NCI-H1417 treated with DMSO at 0.1 percent for 48 hours (cell line): ENCODE measurements around the gene PCDHGA3.
"Not testable (repeated sequence)": the region's sequence is repeated elsewhere in the genome, so short reads cannot be mapped to it uniquely, and the experiment has no call there.

Experiments used
- DNase-seq: peaks from one replicate; lab custom pipeline; 2025; lab: John Stamatoyannopoulos, UW

PCDHGA3 gene

DNA sequence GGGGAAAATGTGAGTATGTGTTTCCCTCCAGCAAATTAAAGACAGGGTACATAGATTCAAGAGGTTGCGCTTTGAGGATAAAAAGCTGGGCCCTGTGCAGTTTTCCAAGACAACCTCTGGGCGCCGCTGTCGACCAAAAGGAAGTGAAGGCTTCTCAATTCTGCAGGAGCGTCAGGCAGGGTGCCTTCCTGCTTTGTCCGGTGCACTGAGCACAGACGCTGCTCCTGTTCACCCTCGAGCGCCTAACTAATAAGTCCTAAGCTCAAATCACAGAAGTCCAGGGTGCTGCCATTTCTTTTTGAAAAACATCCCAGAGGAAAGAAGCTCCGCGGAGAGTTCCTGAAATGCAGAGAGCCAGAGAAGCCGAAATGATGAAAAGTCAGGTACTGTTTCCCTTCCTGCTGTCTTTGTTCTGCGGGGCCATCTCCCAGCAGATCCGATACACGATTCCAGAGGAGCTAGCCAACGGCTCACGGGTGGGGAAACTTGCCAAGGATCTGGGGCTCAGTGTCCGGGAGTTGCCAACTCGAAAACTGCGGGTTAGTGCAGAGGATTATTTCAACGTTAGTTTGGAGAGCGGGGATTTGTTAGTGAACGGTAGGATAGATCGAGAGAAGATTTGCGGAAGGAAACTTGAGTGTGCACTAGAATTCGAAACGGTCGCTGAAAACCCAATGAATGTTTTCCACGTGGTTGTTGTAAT, 6.4 kb downstream of the PCDHGA3 start, which contains the start of gene PCDHGB1:
TSS of gene PCDHGB1 (plus strand) at position 183 of the 703 bp plus-strand sequence. CDS start at position 345, 162 bp downstream.
- no peak for DNase-seq

DNA sequence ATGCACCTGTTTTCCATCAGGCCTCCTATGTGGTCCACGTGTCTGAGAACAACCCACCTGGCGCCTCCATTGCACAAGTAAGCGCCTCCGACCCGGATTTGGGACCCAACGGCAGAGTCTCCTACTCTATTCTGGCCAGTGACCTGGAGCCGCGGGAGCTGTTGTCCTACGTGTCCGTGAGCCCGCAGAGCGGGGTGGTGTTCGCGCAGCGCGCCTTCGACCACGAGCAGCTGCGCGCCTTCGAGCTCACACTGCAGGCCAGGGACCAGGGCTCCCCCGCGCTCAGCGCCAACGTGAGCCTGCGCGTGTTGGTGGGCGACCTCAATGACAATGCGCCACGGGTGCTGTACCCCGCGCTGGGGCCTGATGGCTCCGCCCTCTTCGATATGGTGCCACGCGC, 8.0 kb downstream of the PCDHGA3 start:
- no peak for DNase-seq

DNA sequence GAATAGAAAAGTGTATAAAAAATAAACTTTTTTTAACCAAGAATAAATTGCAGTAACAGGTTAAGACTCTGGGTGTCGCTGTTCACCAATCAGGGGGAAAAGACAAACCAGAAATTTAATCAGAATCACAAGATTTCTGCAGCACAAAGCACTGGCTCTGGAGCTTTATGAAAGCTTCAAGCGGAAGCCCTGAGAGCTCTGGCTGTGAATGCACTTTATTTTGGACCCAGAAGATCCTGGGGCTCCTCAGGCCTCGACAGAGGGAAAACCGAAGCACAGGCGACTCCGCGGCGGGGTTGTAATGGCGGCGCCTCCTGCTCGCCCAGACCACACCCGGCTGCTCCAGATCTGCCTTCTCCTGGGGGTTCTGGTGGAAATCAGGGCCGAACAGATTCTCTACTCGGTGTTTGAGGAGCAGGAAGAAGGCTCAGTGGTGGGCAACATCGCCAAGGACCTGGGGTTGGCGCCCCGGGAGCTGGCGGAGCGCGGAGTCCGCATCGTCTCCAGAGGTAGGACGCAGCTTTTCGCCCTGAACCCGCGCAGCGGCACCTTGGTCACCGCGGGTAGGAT, 11.4 kb downstream of the PCDHGA3 start, which contains the start of gene PCDHGA4:
TSS of gene PCDHGA4 (plus strand) at position 122 of the 570 bp plus-strand sequence. CDS start at position 209, 87 bp downstream.
- no peak for DNase-seq

DNA sequence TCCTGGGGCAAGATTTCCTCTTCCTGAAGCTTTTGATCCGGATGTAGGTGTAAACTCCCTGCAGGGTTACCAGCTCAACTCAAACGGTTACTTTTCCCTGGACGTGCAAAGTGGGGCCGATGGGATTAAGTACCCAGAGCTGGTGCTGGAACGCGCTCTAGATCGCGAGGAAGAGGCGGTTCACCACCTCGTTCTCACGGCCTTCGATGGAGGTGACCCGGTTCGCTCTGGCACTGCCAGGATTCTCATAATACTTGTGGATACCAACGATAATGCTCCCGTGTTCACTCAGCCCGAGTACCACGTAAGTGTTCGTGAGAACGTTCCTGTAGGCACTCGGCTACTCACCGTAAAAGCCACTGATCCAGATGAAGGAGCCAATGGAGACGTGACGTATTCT, 12.0 kb downstream of the PCDHGA3 start:
- no peak for DNase-seq

DNA sequence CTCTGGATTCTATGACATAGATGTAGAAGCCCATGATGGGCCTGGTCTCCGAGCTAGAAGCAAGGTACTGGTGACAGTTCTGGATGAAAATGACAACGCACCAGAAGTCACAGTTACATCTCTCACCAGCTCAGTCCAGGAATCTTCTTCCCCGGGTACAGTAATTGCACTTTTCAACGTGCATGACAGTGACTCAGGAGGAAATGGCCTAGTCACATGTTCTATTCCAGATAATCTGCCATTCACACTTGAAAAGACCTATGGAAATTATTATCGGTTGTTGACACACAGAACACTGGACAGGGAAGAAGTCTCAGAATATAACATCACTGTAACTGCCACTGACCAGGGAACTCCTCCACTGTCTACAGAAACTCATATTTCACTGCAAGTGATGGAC, 12.5 kb downstream of the PCDHGA3 start:
- DNase-seq: no peak

DNA sequence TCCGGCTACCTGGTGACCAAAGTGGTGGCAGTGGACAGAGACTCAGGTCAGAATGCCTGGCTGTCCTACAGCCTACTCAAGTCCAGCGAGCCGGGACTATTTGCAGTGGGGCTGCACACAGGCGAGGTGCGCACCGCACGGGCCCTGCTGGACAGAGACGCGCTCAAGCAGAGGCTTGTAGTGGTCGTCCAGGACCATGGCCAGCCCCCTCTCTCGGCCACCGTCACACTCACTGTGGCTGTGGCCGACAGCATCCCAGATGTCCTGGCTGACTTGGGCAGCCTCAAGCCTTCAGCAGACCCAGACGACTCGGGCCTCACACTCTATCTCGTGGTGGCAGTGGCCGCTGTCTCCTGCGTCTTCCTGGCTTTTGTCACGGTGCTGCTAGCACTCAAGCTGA, 13.3 kb downstream of the PCDHGA3 start:
- DNase-seq: no peak

DNA sequence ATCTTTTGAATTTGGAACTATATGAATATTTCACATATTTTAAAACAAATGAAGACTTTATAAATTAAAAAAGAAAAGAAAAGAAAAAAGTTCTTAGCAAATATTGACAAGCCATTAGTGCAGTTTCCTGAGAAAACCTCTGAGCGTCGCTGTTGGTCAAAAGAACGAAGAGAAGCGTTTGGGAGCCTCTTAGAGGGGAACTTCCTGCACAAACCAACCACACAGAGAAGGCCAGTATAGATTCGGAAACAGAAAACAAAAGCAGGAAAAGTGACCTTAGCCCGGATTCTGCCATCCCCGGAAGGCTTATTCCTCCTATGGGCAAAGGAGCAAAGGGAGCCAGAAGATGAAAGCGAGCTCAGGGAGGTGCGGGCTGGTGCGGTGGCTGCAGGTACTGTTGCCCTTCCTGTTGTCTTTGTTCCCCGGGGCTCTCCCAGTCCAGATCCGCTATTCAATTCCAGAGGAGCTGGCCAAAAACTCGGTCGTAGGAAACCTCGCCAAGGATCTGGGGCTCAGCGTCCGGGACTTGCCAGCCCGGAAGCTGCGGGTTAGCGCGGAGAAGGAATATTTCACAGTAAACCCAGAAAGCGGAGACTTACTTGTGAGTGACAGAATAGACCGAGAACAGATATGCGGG, 16.3 kb downstream of the PCDHGA3 start, which contains the start of gene PCDHGB2:
TSS of gene PCDHGB2 (plus strand) at position 205 of the 637 bp plus-strand sequence. CDS start at position 347, 142 bp downstream.
- no peak for DNase-seq

DNA sequence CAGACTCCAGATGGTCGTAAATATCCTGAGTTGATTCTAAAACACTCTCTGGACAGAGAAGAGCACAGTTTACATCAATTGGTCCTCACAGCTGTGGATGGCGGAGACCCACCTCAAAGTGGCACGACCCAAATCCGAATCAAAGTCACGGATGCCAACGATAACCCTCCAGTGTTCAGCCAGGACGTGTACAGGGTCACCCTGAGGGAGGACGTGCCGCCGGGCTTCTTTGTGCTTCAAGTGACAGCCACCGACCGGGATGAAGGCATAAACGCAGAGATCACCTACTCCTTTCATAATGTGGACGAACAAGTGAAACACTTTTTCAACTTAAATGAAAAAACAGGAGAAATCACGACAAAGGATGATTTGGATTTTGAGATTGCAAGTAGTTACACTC, 17.1 kb downstream of the PCDHGA3 start:
- DNase-seq: no peak

DNA sequence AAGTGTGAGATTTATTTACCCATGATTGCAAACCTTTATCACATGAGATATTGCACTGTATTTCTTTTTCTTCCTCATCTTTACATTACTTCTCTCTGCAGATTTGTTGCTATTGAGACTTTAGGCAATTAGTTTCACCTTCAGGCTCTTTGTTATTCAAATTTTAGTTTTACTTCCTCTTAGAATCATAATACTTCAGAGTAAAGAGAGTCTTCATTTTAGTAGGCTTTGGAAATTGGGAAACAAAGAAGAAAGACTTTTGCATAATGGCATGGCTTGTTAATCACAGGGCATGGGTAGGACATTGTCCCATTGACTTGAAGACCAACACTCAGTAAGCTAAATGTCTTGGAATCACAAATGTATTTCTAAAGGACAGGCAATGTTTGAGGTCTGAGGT, 19.1 kb downstream of the PCDHGA3 start:
- DNase-seq: no peak

DNA sequence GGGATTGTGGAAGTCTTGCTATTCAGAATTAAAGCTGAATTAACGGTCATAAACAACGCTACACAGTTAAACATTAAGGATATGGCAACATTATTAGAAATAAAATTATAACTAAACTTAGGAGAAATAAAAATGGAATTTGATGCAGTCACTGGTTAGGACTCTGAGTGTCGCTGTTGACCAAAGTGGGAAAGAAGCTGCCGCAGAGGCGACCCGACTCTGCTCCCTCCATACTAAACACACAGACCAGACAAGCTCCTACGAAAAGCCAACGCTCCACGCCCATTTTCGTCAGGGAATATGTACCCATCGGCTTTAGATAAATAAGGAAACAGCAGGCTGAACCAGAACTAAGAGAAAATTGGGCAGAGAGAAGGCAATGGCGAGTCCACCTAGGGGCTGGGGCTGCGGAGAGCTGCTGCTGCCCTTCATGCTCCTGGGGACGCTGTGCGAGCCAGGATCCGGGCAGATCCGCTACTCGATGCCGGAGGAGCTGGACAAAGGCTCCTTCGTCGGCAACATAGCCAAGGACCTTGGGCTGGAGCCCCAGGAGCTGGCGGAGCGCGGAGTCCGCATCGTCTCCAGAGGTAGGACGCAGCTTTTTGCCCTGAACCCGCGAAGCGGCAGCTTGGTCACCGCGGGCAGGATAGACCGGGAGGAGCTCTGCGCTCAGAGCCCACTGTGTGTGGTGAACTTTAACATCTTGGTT, 20.5 kb downstream of the PCDHGA3 start, which contains the start of gene PCDHGA5:
TSS of gene PCDHGA5 (plus strand) at position 211 of the 709 bp plus-strand sequence. CDS start at position 380, 169 bp downstream.
- DNase-seq: no peak

DNA sequence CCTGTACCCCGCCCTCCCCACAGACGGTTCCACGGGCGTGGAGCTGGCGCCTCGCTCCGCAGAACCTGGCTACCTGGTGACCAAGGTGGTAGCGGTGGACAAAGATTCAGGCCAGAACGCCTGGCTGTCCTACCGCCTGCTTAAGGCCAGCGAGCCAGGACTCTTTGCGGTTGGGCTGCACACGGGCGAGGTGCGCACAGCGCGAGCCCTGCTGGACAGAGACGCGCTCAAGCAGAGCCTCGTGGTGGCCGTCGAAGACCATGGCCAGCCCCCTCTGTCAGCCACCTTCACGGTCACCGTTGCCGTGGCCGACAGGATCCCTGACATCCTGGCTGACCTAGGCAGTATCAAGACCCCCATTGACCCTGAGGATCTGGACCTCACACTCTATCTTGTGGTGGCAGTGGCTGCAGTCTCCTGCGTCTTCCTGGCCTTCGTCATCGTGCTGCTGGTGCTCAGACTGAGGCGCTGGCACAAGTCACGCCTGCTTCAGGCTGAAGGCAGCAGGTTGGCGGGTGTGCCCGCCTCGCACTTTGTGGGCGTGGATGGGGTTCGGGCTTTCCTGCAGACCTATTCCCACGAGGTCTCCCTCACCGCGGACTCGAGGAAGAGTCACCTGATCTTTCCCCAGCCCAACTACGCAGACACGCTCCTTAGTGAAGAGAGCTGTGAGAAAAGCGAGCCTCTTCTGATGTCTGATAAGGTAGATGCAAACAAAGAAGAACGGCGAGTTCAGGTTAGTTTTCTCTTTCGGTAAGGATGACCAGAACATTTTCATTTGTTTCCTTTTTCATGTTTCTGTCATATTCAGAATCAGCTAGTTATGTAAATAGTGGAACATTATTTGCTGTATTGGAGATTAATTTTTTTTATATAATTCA, 22.6 kb downstream of the PCDHGA3 start:
- DNase-seq: no peak

DNA sequence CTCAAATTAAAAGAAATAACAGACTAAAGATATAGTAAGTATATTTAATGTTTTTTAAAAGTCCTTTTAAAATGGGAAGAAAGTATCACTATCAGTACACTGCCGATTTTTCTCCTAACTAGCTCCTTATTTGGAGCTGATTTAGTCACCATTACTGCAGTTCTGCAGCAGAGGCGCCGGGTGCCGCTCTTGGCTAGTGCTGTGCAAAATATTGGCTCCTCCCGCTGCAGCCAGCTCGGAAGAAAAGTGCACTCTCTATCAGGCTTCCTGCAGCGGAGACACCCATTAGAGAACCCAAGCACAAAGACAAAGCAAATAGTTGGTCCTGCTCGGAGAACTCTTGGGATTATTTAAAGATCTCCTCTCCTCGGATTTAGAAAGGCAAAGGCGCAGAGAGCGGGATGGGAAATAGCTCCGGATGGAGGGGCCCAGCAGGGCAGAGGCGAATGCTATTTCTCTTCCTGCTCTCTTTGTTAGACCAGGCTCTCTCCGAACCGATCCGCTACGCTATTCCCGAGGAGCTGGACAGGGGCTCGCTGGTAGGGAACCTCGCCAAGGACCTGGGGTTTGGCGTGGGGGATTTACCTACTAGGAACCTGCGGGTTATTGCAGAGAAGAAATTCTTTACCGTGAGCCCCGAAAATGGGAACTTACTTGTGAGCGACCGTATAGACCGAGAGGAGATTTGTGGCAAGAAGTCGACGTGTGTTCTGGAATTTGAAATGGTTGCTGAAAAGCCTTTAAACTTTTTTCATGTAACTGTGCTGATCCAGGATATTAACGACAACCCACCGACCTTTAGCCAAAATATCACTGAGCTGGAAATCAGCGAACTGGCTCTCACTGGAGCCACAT, 26.6 kb downstream of the PCDHGA3 start, which contains the start of gene PCDHGB3:
TSS of gene PCDHGB3 (plus strand) at position 249 of the 855 bp plus-strand sequence. CDS start at position 402, 153 bp downstream.
- DNase-seq: no peak

DNA sequence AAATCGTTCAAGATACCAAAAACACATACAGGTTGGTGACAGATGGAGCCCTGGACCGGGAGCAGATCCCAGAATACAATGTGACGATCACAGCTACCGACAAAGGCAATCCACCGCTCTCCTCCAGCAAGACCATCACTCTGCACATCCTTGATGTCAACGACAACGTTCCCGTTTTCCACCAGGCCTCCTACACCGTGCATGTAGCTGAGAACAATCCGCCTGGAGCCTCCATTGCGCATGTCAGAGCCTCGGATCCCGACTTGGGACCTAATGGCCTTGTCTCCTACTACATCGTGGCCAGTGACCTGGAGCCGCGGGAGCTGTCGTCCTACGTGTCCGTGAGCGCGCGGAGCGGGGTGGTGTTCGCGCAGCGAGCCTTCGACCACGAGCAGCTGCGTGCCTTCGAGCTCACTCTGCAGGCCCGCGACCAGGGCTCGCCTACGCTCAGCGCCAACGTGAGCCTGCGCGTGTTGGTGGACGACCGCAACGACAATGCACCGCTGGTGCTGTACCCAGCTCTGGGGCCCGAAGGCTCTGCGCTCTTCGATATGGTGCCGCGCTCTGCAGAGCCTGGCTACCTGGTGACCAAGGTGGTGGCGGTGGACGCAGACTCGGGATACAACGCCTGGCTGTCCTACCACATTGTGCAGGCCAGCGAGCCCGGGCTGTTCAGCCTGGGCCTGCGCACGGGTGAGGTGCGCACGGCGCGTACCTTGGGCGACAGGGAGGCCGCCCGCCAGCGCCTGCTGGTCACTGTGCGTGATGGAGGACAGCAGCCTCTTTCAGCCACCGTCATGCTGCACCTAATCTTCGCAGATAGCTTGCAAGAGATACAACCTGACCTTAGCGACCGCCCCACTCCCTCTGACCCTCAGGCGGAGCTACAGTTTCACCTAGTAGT, 28.2 kb downstream of the PCDHGA3 start:
- no peak for DNase-seq

DNA sequence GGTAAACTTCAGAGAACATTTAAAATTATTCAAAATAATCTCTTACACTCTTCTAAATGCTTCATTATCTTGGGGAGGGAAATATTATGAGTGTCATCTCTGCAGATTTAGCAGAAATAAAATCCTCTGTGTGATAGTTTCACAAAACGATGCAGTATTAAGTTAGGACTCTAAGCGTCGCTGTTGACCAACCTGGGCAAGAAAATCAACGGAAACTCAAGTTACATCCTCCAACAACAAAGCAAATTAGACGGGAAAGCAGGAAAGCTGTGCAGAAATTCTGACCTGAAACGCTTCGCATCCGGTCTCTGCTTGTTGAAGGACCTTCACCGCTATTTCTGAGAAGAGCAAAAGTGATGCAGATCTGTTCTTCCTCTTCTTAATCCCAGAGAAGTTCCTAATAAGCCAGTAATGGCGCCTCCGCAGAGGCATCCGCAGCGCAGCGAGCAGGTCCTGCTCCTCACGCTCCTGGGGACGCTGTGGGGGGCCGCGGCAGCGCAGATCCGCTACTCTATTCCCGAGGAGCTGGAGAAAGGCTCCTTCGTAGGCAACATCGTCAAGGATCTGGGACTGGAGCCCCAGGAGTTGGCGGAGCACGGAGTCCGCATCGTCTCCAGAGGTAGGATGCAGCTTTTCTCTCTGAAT, 30.2 kb downstream of the PCDHGA3 start, which contains the start of gene PCDHGA6:
TSS of gene PCDHGA6 (plus strand) at position 219 of the 645 bp plus-strand sequence. CDS start at position 412, 193 bp downstream.
- DNase-seq: no peak

DNA sequence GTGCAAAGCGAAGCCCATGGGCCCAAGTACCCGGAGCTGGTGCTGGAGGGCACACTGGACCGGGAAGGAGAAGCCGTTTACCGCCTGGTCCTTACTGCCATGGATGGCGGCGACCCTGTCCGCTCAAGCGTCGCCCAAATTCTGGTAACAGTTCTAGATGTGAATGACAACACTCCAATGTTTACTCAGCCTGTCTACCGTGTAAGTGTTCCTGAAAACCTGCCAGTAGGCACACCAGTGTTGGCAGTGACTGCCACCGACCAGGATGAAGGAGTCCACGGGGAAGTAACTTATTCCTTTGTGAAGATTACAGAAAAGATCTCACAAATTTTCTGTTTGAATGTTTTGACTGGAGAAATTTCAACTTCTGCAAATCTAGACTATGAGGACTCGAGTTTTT, 31.0 kb downstream of the PCDHGA3 start:
- DNase-seq: no peak

DNA sequence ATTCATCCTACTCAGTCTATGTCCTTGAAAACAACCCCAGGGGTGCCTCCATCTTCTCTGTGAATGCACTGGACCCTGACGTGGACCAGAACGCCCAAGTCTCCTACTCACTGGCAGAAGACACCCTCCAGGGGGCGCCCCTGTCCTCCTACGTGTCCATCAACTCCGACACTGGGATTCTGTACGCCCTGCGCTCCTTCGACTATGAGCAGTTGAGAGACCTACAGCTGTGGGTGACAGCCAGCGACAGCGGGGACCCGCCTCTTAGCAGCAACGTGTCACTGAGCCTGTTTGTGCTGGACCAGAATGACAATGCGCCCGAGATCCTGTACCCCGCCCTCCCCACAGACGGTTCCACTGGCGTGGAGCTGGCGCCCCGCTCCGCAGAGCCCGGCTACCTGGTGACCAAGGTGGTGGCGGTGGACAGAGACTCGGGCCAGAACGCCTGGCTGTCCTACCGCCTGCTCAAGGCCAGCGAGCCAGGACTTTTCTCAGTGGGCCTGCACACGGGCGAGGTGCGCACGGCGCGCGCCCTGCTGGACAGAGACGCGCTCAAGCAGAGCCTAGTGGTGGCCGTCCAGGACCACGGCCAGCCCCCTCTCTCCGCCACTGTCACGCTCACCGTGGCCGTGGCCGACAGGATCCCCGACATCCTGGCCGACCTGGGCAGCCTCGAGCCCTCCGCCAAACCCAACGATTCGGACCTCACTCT, 32.0 kb downstream of the PCDHGA3 start:
- not testable (repeated sequence) for DNase-seq

DNA sequence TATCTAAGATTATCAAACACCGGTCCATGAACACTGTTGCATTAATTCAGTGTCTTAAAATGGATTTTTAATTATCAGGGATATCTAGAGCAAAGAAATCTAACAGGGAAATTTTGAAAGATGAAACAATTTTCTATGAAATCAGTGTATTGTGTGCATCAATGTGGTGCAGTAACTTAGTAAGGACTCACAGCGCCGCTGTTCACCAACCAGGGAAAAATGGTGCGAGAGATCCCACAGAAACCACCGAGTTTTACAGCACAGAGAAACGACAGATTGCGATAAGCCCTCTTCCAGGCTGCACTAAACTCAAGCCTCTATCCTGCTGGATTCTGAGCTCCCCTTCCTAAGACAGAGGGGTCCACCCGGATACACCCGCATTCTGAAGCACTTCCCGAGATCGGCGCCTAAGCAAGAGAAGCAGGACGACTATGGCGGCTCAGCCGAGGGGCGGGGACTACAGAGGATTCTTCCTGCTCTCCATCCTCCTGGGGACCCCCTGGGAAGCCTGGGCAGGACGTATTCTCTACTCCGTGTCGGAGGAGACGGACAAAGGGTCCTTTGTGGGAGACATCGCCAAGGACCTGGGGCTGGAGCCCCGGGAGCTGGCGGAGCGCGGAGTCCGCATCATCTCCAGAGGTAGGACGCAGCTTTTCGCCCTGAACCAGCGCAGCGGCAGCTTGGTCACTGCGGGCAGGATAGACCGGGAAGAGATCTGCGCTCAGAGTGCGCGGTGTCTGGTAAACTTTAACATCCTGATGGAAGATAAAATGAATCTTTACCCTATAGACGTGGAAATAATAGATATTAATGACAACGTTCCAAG, 39.1 kb downstream of the PCDHGA3 start, which contains the start of gene PCDHGA7:
TSS of gene PCDHGA7 (plus strand) at position 274 of the 826 bp plus-strand sequence. CDS start at position 432, 158 bp downstream.
- no peak for DNase-seq
